HepG2 (cell line): ENCODE measurements around the gene TRNT1. TPM values are rescaled to one million over a fixed set of nuclear protein-coding genes. Genes with fewer than 3 reads are reported as not detected.

Experiments used
- ATAC-seq: fragments of 200-7000 bp; cut with Tn5 transposase; 3 replicates; pipeline ENCODE4 v1.9.1; 2020; ENCODE audit warnings: mild to moderate bottlenecking, moderate library complexity
- BruUV-seq: library from RNA; stranded (reverse); fragments of 400-500 nt; replicated peaks from 2 replicates; lab custom pipeline; 2021; lab: Mats Ljungman, UMichigan
- CTCF ChIA-PET: fragments of 300-600 bp; formaldehyde crosslinking; extraction: SDS; loops from one replicate; lab custom pipeline; 2021; ENCODE audit warnings: low total read pairs, inconsistent platforms, low intra/inter-chr PET ratio; lab: Yijun Ruan, JAX
- POLR2A ChIA-PET: fragments of 350-600 bp; sonication (Branson Sonifier 250); formaldehyde crosslinking; loops from one replicate; lab custom pipeline; 2020; ENCODE audit warnings: antibody characterized with exemption, inconsistent platforms; lab: Yijun Ruan, JAX
- DNase-seq: peaks from one replicate; pipeline ENCODE4 v3.0.0-alpha.2; 2015; ENCODE audit warnings: low spot score
- FAIRE-seq: peaks from 3 replicates; lab custom pipeline; 2011; peaks lifted over from hg19 to GRCh38; lab: Jason Lieb, UNC
- H2AFZ ChIP-seq: one replicate; pipeline ENCODE4 v1.6.1; 2011; ENCODE audit warnings: low read length, inconsistent platforms
- H3K27ac ChIP-seq: fragments of 300-600 bp; 3 replicates; pipeline ENCODE4 v1.8.0; 2011; ENCODE audit warnings: mixed run types, mild to moderate bottlenecking, mixed read lengths, low read length, inconsistent platforms; ENCODE audit not compliant: insufficient read depth; ENCODE audit errors: extremely low read length
- H3K27me3 ChIP-seq, 2 experiments: fragments of 200-600 bp in 1 of 2; 2 replicates in 1 of 2; 3 replicates in 1 of 2; pipeline versions ENCODE4 v1.6.0 to v1.8.0; 2011; ENCODE audit warnings: low read length in 2 of 2, mild to moderate bottlenecking in 2 of 2, moderate library complexity in 2 of 2, inconsistent platforms in 1 of 2; ENCODE audit not compliant: insufficient read depth in 2 of 2, control insufficient read depth in 1 of 2
- H3K36me3 ChIP-seq, 2 experiments: fragments of 200-600 bp in 1 of 2; replicated peaks in 1 of 2; 2 replicates in 1 of 2; 3 replicates in 1 of 2; pipeline versions ENCODE4 v1.5.1 to v1.8.0; 2011; ENCODE audit warnings: low read length in 2 of 2, inconsistent platforms in 1 of 2; ENCODE audit not compliant: insufficient read depth in 2 of 2, control insufficient read depth in 1 of 2
- H3K4me1 ChIP-seq: 2 replicates; pipeline ENCODE4 v1.5.1; 2012; ENCODE audit warnings: low read length, inconsistent platforms; ENCODE audit not compliant: insufficient read depth
- H3K4me2 ChIP-seq: 2 replicates; pipeline ENCODE4 v1.6.0; 2011; ENCODE audit warnings: low read depth, low read length, inconsistent platforms
- H3K4me3 ChIP-seq, 3 experiments: fragments of 200-600 bp in 1 of 3; sonication (generic), shearing (Covaris generic) in 1 of 3; replicated peaks in 1 of 3; 2 replicates each; pipeline ENCODE4 v1.5.1; 2011 to 2016; ENCODE audit warnings: low read length in 3 of 3, inconsistent platforms in 2 of 3, low read depth in 2 of 3, mild to moderate bottlenecking in 2 of 3, control low read depth in 1 of 3, mixed read lengths in 1 of 3; ENCODE audit not compliant: insufficient read depth in 1 of 3
- H3K79me2 ChIP-seq: one replicate; pipeline ENCODE4 v1.6.1; 2011; ENCODE audit warnings: low read length, inconsistent platforms; ENCODE audit not compliant: insufficient read depth
- H3K9ac ChIP-seq: 2 replicates; pipeline ENCODE4 v1.6.0; 2011; ENCODE audit warnings: mild to moderate bottlenecking, low read depth, low read length, inconsistent platforms; ENCODE audit not compliant: insufficient read depth
- H3K9me3 ChIP-seq: 2 replicates; pipeline ENCODE4 v1.5.1; 2012; ENCODE audit warnings: mild to moderate bottlenecking, low read length
- H4K20me1 ChIP-seq: 2 replicates; pipeline ENCODE4 v1.6.0; 2011; ENCODE audit warnings: inconsistent platforms, mild to moderate bottlenecking, low read length, moderate library complexity; ENCODE audit not compliant: insufficient read depth
- ARHGAP35 ChIP-seq: sonication (generic); formaldehyde crosslinking; IDR thresholded peaks from 2 replicates; pipeline ENCODE4 v1.9.0; 2022; ENCODE audit warnings: mild to moderate bottlenecking, inconsistent platforms, moderate library complexity, missing genetic modification reagents, borderline replicate concordance
- ELF3 ChIP-seq: IDR thresholded peaks from 2 replicates; pipeline ENCODE4 v1.6.1; 2016; ENCODE audit warnings: missing genetic modification reagents, missing compliant biosample characterization
- JUNB ChIP-seq: sonication (generic); formaldehyde crosslinking; IDR thresholded peaks from 2 replicates; pipeline ENCODE4 v1.8.0; 2022; ENCODE audit warnings: missing genetic modification reagents, mild to moderate bottlenecking, borderline replicate concordance
- KDM4B ChIP-seq: sonication (generic); formaldehyde crosslinking; IDR thresholded peaks from 2 replicates; pipeline ENCODE4 v1.4.0; 2020; ENCODE audit warnings: missing genetic modification reagents
- LCORL ChIP-seq, 2 experiments: fragments of 450-650 bp in 1 of 2; sonication (generic) in 1 of 2; formaldehyde crosslinking in 1 of 2; IDR thresholded peaks; 2 replicates each; pipeline versions ENCODE4 v1.5.0 to v1.6.1; 2017 to 2020; ENCODE audit warnings: antibody characterized with exemption in 1 of 2, missing genetic modification reagents in 1 of 2
- MAZ ChIP-seq, 2 experiments: sonication (generic) in 1 of 2; formaldehyde crosslinking in 1 of 2; IDR thresholded peaks; 2 replicates each; pipeline versions ENCODE4 v1.5.0 to v1.6.1; 2012 to 2020; ENCODE audit warnings: low read depth in 2 of 2, mild to moderate bottlenecking in 2 of 2, borderline replicate concordance in 1 of 2, improper control_type of control experiment in 1 of 2, low read length in 1 of 2, missing genetic modification reagents in 1 of 2, moderate library complexity in 1 of 2
- MBD4 ChIP-seq: IDR thresholded peaks from 2 replicates; pipeline ENCODE4 v1.6.1; 2012; ENCODE audit warnings: low read length, inconsistent platforms, borderline replicate concordance
- NFE2 ChIP-seq: sonication (generic); formaldehyde crosslinking; IDR thresholded peaks from 2 replicates; pipeline ENCODE4 v1.4.0; 2020; ENCODE audit warnings: missing genetic modification reagents
- RBFOX2 ChIP-seq: fragments of 200-400 bp; formaldehyde crosslinking; IDR thresholded peaks from 2 replicates; pipeline ENCODE4 v1.6.1; 2017; ENCODE audit warnings: low read depth, mild to moderate bottlenecking, low read length
- ZFP36 ChIP-seq: fragments of 150-350 bp; IDR thresholded peaks from 2 replicates; pipeline ENCODE4 v1.6.1; 2018; ENCODE audit warnings: borderline replicate concordance, low read length, low read depth; ENCODE audit not compliant: partially characterized antibody
- ZKSCAN1 ChIP-seq: fragments of 150-350 bp; IDR thresholded peaks from 2 replicates; pipeline ENCODE4 v1.6.1; 2014; ENCODE audit warnings: low read length
- ZNF569 ChIP-seq: sonication (generic); formaldehyde crosslinking; IDR thresholded peaks from 2 replicates; pipeline ENCODE4 v1.5.0; 2020; ENCODE audit warnings: mild to moderate bottlenecking, missing genetic modification reagents, moderate library complexity, borderline replicate concordance
- ZNF644 ChIP-seq: IDR thresholded peaks from 2 replicates; pipeline ENCODE4 v1.6.1; 2016; ENCODE audit warnings: low read depth
- ZNF660 ChIP-seq: sonication (generic); formaldehyde crosslinking; IDR thresholded peaks from 2 replicates; pipeline ENCODE4 v1.5.1; 2020; ENCODE audit warnings: mild to moderate bottlenecking, low read depth, missing genetic modification reagents, borderline replicate concordance
- WGBS: methylation state at CpG from one replicate; pipeline ENCODE4 v1.1.6; 2017; ENCODE audit warnings: low lambda C conversion rate; 5-methylcytosine and 5-hydroxymethylcytosine counted together
- in situ Hi-C: cut with HindIII; loops from 2 replicates; pipeline ENCODE4 v1.10.0; 2017; ENCODE audit warnings: low pct_unique_long_range_greater_than_20kb; ENCODE audit not compliant: extremely low pct_ligation_motif_present
- intact Hi-C: fragments of 100-400 bp; cut with micrococcal nuclease; formaldehyde crosslinking; loops from one replicate; pipeline ENCODE4 v1.10.0; 2022; ENCODE audit not compliant: unreplicated experiment
- polyA plus RNA-seq, 8 experiments: library from polyadenylated mRNA; depleted of rRNA in 3 of 8; stranded (reverse) in 7 of 8; unstranded in 1 of 8; fragments of >200 nt; fragmentation: Illumina TruSeq in 4 of 8; extraction: Trizol in 4 of 8; gene quantifications; 2 replicates each; pipeline versions ENCODE4 v1.2.1 to v1.2.3, GENCODE V29; 2011 to 2016; ENCODE audit warnings: low read depth in 4 of 8, missing spikeins in 1 of 8, mixed read lengths in 1 of 8; ENCODE audit not compliant: insufficient read depth in 1 of 8
- total RNA-seq, 5 experiments: library from RNA; depleted of rRNA; stranded (reverse); fragments of >200 nt; fragmentation: Illumina TruSeq; extraction: Trizol; gene quantifications; 2 replicates each; pipeline ENCODE4 v1.2.3, GENCODE V29; 2016; ENCODE audit warnings: low read depth in 1 of 5
- TF ChIP-seq, protein P1 (sequence below): IDR thresholded peaks from 2 replicates; pipeline ENCODE4 v1.6.1; 2016
- TF ChIP-seq, protein P2 (sequence below): sonication (generic); formaldehyde crosslinking; IDR thresholded peaks from 2 replicates; pipeline ENCODE4 v1.5.0; 2020; ENCODE audit warnings: missing genetic modification reagents

TRNT1 gene
- total and polyA plus RNA-seq, 2 of the 13 experiments (the other 11 are each of a cell fraction or from before 2014, with no cell fraction given), result 9.4 to 27.7 TPM

- ATAC-seq, result peak; percentile 99
- in situ Hi-C loops (no loop called here), intact Hi-C loops (loop anchor here (1.0 to 10.0 kb wide), 3 partner anchors 53 to 1565 kb away; partner anchors contain the start of gene TRNT1)
- Histone ChIP-seq H3K4me1 (peaks cover 25% of the 10 kb centered on the region), H3K79me2 (peaks cover 33% of the 10 kb centered on the region), H3K9ac (peak within 1 kb of the TSS; percentile 86), H3K36me3 (peaks cover 0 to 5% of the 10 kb centered on the region in 2 experiments; a peak in 1 of 5 replicates), H3K27me3 (no peaks in the 10 kb centered on the region; a peak in 1 of 5 replicates), H2AFZ (peak within 1 kb of the TSS; percentile 85), H3K9me3 (no peaks in the 10 kb centered on the region), H3K4me2 (peak within 1 kb of the TSS; percentile 90), H4K20me1 (peaks cover 21% of the 10 kb centered on the region; the same call in 1 of the 2 replicates), H3K27ac (peak within 1 kb of the TSS; percentile 59), H3K4me3 (peak within 1 kb of the TSS; percentile 90 to 99 (median 97))
- FAIRE-seq, result peak; percentile 56
- no TSS peak for BruUV-seq
- peak; percentile 76 for DNase-seq
- 28% methylated on average over 1 of the region's 56 CpGs for WGBS
- POLR2A ChIA-PET, result no interaction called here
- CTCF ChIA-PET, result no interaction called here
- TF ChIP-seq ZKSCAN1, result no peak
- TF ChIP-seq LCORL (IDR thresholded peaks at IDR 0.05), result no peak
- peak; percentile 80 for TF ChIP-seq LCORL (CRISPR knock-in tag; IDR thresholded peaks at IDR 0.05)
- TF ChIP-seq ZFP36, result no peak
- TF ChIP-seq, protein P1, sequence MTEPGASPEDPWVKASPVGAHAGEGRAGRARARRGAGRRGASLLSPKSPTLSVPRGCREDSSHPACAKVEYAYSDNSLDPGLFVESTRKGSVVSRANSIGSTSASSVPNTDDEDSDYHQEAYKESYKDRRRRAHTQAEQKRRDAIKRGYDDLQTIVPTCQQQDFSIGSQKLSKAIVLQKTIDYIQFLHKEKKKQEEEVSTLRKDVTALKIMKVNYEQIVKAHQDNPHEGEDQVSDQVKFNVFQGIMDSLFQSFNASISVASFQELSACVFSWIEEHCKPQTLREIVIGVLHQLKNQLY, result 0 out of 2 replicates have a peak, but pooled peaks have one; percentile 39
- no peak for TF ChIP-seq JUNB (CRISPR knock-in tag)
- peak; percentile 58; the same call in 1 of the 2 replicates for TF ChIP-seq KDM4B
- TF ChIP-seq MAZ (IDR thresholded peaks at IDR 0.05; ENCODE audit: borderline replicate concordance, low read depth, low read length), result 0 out of 2 replicates have a peak, but pooled peaks have one; percentile 60
- peak; percentile 69 for TF ChIP-seq MAZ (CRISPR knock-in tag; IDR thresholded peaks at IDR 0.05; ENCODE audit: low read depth)
- no peak for TF ChIP-seq ZNF660 (CRISPR knock-in tag)
- TF ChIP-seq ZNF569, result no peak; the same call in 1 of the 2 replicates
- peak; percentile 58 for TF ChIP-seq ZNF644 (CRISPR knock-in tag)
- peak; percentile 94; the same call in 1 of the 2 replicates for TF ChIP-seq ARHGAP35
- TF ChIP-seq ELF3 (CRISPR knock-in tag), result peak; percentile 68
- no peak for TF ChIP-seq NFE2 (CRISPR knock-in tag)
- TF ChIP-seq RBFOX2, result peak; percentile 96
- TF ChIP-seq, protein P2, sequence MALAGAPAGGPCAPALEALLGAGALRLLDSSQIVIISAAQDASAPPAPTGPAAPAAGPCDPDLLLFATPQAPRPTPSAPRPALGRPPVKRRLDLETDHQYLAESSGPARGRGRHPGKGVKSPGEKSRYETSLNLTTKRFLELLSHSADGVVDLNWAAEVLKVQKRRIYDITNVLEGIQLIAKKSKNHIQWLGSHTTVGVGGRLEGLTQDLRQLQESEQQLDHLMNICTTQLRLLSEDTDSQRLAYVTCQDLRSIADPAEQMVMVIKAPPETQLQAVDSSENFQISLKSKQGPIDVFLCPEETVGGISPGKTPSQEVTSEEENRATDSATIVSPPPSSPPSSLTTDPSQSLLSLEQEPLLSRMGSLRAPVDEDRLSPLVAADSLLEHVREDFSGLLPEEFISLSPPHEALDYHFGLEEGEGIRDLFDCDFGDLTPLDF (CRISPR knock-in tag), result peak; percentile 78; the same call in 1 of the 2 replicates
- TF ChIP-seq MBD4, result no peak
These were observed 52.8 kb downstream of the TRNT1 start, which contains the start of gene CRBN for GRCh38 chr3:3179407-3180094. CRBN (minus strand) TSS chr3:3179691; CDS start chr3:3179687, 4 bp downstream.
